ENCODE results near the gene ANKRD16. TPM values are rescaled to one million over a fixed set of nuclear protein-coding genes. Genes with fewer than 3 reads are reported as not detected.
A peak's percentile ranks its signal among the peaks of the same experiment; 100 is the strongest.

Gene ANKRD16
- total and polyA plus RNA-seq, 2 of the 13 experiments (the other 11 are each of a cell fraction or from before 2014, with no cell fraction given), result 8.0 to 11.4 TPM

DNA sequence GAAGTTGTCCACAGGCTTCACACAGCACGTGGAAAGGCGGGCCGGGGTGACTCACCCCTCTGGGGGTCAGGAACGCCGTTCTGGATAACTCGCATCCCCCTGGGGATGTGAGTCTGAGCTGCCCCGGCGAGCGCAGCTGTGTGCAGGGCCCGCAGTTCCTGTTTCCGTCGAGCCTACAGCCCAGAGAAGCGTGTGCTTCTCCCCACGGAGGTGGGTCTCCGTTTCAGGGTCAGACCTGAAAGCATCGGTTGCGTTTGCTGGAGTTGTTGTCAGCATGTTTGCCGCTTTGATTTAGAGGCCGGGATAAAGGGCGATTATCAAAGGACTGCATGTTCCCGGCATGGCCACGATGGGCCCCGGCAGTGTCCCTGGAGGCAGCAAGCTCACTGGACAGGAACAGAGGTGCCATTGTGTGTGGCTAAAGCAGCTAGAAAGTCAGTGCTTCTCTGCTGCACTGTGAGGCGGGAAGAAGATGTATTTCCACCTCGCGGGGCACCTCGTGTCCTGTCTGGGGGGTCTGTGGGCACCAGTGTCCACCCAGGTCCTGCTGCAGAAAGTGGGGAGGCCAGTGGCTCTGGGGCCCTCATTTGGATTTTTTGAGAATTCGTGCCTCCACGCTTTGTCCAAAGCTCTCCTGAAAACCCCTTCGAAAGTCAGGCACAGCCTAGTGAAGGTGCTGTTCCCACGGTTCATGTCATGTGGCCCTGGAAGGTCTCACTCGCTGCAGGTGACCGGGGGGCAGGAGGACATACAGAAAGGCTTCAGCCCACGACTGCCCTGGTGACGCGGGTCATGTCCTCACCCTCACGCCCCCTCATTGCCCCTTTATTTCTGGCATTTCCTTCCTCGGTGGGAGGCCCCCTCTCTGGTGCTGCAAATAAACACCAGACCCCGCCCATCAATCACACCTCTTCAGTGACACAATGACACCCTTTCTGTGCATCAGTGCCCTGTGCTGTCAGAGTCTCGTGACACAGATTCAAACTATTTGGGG, 49.1 kb downstream of the ANKRD16 start (continued):
- TF ChIP-seq, protein P1, sequence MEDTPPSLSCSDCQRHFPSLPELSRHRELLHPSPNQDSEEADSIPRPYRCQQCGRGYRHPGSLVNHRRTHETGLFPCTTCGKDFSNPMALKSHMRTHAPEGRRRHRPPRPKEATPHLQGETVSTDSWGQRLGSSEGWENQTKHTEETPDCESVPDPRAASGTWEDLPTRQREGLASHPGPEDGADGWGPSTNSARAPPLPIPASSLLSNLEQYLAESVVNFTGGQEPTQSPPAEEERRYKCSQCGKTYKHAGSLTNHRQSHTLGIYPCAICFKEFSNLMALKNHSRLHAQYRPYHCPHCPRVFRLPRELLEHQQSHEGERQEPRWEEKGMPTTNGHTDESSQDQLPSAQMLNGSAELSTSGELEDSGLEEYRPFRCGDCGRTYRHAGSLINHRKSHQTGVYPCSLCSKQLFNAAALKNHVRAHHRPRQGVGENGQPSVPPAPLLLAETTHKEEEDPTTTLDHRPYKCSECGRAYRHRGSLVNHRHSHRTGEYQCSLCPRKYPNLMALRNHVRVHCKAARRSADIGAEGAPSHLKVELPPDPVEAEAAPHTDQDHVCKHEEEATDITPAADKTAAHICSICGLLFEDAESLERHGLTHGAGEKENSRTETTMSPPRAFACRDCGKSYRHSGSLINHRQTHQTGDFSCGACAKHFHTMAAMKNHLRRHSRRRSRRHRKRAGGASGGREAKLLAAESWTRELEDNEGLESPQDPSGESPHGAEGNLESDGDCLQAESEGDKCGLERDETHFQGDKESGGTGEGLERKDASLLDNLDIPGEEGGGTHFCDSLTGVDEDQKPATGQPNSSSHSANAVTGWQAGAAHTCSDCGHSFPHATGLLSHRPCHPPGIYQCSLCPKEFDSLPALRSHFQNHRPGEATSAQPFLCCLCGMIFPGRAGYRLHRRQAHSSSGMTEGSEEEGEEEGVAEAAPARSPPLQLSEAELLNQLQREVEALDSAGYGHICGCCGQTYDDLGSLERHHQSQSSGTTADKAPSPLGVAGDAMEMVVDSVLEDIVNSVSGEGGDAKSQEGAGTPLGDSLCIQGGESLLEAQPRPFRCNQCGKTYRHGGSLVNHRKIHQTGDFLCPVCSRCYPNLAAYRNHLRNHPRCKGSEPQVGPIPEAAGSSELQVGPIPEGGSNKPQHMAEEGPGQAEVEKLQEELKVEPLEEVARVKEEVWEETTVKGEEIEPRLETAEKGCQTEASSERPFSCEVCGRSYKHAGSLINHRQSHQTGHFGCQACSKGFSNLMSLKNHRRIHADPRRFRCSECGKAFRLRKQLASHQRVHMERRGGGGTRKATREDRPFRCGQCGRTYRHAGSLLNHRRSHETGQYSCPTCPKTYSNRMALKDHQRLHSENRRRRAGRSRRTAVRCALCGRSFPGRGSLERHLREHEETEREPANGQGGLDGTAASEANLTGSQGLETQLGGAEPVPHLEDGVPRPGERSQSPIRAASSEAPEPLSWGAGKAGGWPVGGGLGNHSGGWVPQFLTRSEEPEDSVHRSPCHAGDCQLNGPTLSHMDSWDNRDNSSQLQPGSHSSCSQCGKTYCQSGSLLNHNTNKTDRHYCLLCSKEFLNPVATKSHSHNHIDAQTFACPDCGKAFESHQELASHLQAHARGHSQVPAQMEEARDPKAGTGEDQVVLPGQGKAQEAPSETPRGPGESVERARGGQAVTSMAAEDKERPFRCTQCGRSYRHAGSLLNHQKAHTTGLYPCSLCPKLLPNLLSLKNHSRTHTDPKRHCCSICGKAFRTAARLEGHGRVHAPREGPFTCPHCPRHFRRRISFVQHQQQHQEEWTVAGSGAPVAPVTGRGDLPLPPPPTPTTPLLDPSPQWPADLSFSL (CRISPR knock-in tag; IDR thresholded peaks at IDR 0.05), result peak; percentile 11; the same call in 1 of the 2 replicates
- TF ChIP-seq ELF1 (CRISPR knock-in tag; IDR thresholded peaks at IDR 0.05), result peak; percentile 79
- 0 out of 2 replicates have a peak, but pooled peaks have one; percentile 42 for TF ChIP-seq JUND (CRISPR knock-in tag; IDR thresholded peaks at IDR 0.05)
- no peak; the same call in 1 of the 2 replicates for TF ChIP-seq FOXO1 (CRISPR knock-in tag; IDR thresholded peaks at IDR 0.05)
- TF ChIP-seq, protein P2, sequence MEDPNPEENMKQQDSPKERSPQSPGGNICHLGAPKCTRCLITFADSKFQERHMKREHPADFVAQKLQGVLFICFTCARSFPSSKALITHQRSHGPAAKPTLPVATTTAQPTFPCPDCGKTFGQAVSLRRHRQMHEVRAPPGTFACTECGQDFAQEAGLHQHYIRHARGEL (CRISPR knock-in tag; IDR thresholded peaks at IDR 0.05), result 0 out of 2 replicates have a peak, but pooled peaks have one; percentile 24
- TF ChIP-seq MEIS1 (CRISPR knock-in tag; IDR thresholded peaks at IDR 0.05; ENCODE audit: borderline replicate concordance), result 0 out of 2 replicates have a peak, but pooled peaks have one; percentile 31
- TF ChIP-seq, protein P3, sequence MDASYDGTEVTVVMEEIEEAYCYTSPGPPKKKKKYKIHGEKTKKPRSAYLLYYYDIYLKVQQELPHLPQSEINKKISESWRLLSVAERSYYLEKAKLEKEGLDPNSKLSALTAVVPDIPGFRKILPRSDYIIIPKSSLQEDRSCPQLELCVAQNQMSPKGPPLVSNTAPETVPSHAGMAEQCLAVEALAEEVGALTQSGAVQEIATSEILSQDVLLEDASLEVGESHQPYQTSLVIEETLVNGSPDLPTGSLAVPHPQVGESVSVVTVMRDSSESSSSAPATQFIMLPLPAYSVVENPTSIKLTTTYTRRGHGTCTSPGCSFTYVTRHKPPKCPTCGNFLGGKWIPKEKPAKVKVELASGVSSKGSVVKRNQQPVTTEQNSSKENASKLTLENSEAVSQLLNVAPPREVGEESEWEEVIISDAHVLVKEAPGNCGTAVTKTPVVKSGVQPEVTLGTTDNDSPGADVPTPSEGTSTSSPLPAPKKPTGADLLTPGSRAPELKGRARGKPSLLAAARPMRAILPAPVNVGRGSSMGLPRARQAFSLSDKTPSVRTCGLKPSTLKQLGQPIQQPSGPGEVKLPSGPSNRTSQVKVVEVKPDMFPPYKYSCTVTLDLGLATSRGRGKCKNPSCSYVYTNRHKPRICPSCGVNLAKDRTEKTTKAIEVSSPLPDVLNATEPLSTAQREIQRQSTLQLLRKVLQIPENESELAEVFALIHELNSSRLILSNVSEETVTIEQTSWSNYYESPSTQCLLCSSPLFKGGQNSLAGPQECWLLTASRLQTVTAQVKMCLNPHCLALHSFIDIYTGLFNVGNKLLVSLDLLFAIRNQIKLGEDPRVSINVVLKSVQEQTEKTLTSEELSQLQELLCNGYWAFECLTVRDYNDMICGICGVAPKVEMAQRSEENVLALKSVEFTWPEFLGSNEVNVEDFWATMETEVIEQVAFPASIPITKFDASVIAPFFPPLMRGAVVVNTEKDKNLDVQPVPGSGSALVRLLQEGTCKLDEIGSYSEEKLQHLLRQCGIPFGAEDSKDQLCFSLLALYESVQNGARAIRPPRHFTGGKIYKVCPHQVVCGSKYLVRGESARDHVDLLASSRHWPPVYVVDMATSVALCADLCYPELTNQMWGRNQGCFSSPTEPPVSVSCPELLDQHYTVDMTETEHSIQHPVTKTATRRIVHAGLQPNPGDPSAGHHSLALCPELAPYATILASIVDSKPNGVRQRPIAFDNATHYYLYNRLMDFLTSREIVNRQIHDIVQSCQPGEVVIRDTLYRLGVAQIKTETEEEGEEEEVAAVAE (CRISPR knock-in tag; IDR thresholded peaks at IDR 0.05; ENCODE audit: borderline replicate concordance), result no peak
- peak; percentile 55; the same call in 1 of the 2 replicates for TF ChIP-seq ZSCAN25 (CRISPR knock-in tag; IDR thresholded peaks at IDR 0.05)
- peak; percentile 46 for TF ChIP-seq TAF1 (CRISPR knock-in tag; IDR thresholded peaks at IDR 0.05)
- TF ChIP-seq ZNF207 (IDR thresholded peaks at IDR 0.05; ENCODE audit: borderline replicate concordance), result no peak
- no peak for TF ChIP-seq TCF7L2 (IDR thresholded peaks at IDR 0.05; ENCODE audit: low read depth, low read length)
- TF ChIP-seq HOXA9 (CRISPR knock-in tag; IDR thresholded peaks at IDR 0.05; ENCODE audit: borderline replicate concordance), result 0 out of 2 replicates have a peak, but pooled peaks have one; percentile 38
- TF ChIP-seq ZNF605 (CRISPR knock-in tag; IDR thresholded peaks at IDR 0.05), result peak; percentile 67
- no peak for TF ChIP-seq ATF7 (IDR thresholded peaks at IDR 0.05)
- peak; percentile 50; the same call in 1 of the 2 replicates for TF ChIP-seq ATF7 (CRISPR knock-in tag; IDR thresholded peaks at IDR 0.05)
- TF ChIP-seq KAT8 (CRISPR knock-in tag; IDR thresholded peaks at IDR 0.05), result peak; percentile 55; the same call in 1 of the 2 replicates
- TF ChIP-seq SAP130 (CRISPR knock-in tag; IDR thresholded peaks at IDR 0.05; ENCODE audit: low read depth), result peak; percentile 68
- TF ChIP-seq EED (CRISPR knock-in tag; IDR thresholded peaks at IDR 0.05), result 0 out of 2 replicates have a peak, but pooled peaks have one; percentile 58
